HL-60/S4 (cell line): ENCODE results near the gene KLHDC1.
"Not testable (repeated sequence)": the region's sequence is repeated elsewhere in the genome, so short reads cannot be mapped to it uniquely, and the experiment has no call there.

ENCODE experiments used
- in situ Hi-C: fragments of 300-500 bp; cut with MboI; formaldehyde crosslinking; loops from 2 replicates; pipeline ENCODE4 v1.14.3; 2022; ENCODE audit warnings: low sequenced_read_pairs

Gene KLHDC1

DNA sequence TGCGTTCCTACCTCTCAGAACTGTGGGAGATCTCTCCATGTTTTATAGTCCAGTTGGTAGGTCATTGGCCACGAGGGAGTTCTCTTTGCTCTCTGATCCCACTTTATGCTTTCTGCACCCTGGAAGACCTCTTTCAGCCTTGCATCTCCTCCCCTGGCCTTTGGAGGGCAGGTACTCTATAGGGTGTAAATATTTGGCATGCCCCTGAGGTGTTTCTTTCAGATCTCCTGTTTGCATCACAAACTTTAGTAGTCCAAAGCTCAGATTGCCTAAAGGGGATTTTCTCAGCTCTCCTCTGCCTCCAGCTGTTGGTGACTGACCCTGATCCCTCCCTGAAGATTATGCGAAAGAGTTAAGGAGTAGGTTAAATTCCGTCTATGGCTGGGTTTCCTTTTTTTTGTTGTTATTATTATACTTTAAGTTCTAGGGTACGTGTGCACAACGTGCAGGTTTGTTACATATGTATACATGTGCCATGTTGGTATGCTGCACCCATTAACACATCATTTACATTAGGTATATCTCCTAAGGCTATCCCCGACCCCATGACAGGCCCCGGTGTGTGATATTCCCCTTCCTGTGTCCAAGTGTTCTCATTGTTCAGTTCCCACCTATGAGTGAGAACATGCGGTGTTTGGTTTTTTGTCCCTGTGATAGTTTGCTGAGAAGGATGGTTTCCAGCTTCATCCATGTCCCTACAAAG, 29.0 kb downstream of the KLHDC1 start:
- in situ Hi-C loops = not testable (repeated sequence)

- in situ Hi-C loops = no loop called here
These were observed 34.3 kb downstream of the KLHDC1 start for GRCh38 chr14:49727171-49727570.

DNA sequence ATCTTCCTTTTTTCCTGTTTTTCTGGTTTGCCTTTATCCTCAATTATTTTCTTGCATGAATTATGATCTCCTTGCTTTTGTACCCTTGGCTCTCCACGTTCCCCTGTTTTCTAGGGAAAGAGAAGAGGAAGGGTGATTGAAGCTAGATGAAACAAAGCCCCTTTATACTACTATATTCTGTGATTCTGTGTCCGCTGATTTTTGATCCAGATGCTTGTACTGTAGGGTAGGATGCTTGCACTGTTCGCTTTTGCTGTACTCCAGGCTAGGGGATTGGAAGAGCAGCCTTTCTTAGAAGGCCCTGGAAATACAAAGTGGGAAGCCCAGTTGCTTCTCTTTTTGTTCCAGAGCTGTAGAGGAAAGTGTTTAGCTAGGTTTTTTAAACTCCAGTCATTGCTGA, 40.0 kb downstream of the KLHDC1 start:
- in situ Hi-C loops = no loop called here

DNA sequence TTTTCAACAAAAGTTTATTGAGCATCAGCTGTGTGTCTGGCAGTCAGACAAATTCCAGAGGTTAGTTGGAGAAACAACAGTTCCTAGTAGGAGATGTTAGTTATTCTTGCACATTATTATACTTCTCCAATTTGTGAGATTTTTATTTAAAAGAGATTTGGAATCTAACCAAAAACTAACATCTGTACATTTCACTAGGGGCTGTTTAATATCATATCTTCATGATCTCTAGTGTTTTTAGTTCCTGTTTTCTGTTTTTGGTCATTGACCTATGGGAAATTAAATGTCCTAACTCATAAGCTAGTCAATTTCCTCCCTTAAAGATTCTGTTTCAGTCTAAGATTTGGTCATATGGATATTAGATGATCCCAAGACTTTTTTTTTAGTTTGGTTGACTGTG, 40.9 kb downstream of the KLHDC1 start:
- in situ Hi-C loops = no loop called here

GRCh38 chr14:49735669-49736068, 42.7 kb downstream of the KLHDC1 start:
- in situ Hi-C loops = not testable (repeated sequence)

DNA sequence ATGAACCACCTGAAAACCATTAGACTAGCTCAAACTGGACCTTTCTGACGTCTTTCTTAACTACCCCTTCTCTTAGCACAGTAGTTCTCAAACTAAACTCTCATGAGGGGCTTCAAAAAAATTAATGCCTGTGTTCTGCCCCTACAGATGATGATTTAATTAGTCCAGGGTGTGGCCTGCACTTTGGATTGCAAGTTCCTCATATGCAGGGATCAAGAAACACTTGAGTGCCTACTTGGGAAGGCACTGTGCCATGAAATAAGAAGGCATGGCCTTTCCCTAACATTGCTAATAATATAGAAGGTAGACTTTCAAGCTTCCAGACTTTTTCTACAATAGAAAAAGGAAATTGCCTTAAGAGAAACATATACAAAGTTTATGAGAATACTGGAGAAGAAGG, 52.3 kb downstream of the KLHDC1 start:
- in situ Hi-C loops = no loop called here

DNA sequence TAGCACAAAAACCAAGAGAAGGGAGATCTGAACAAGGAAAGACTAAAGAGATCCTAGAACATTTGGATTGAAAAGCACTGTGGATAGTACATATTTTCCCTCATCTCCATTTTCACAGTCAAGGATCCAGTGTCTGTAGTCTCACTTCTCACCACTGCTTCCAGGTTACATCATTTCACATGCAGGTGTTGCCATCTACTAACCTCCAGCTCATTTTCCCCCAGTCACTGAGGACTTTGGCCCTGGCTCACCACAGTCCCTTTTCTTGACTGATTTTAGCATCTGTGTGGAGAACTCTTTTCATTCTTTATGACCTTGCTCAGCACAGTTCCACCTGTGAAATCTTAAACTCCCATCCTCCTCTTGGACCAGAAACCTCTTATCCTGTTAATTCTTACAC, 53.6 kb downstream of the KLHDC1 start:
- in situ Hi-C loops = not testable (repeated sequence)

DNA sequence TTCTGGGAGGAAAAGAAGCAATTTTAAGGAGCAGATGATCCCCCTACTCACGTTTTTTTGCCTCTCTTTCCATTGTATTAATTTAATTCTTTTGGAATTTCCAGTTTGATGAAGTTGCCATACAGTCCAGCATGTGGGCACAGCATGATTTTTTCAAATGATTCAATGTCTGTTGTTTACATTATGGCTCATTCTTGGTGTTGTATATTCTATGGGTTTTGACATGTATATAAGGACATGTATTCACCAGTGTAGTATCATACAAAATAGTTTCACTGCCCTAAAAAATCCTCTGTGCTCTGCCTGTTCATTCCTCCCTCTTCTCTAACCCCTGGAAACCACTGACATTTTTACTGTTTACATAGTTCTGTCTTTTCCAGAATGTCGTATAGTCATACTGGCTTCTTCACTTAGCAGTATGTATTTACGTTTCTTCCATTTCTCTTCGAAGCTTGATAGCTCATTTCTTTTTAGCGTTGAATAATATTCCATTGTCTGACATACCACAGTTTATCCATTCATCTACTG, 61.7 kb downstream of the KLHDC1 start:
- in situ Hi-C loops = no loop called here

GRCh38 chr14:49755378-49755777, 62.5 kb downstream of the KLHDC1 start:
- in situ Hi-C loops = no loop called here

- in situ Hi-C loops = no loop called here
These were observed 69.1 kb downstream of the KLHDC1 start for GRCh38 chr14:49761839-49762551.

- in situ Hi-C loops = no loop called here
These were observed 73.9 kb downstream of the KLHDC1 start for GRCh38 chr14:49766839-49767238.

- in situ Hi-C loops = no loop called here
These were observed 74.3 kb downstream of the KLHDC1 start for GRCh38 chr14:49767270-49767570.

- in situ Hi-C loops = no loop called here
These were observed 74.8 kb downstream of the KLHDC1 start, which contains the start of gene KLHDC2 for GRCh38 chr14:49767571-49768300. Gene KLHDC2 (plus strand): TSS chr14:49768153. CDS start chr14:49768469, 316 bp downstream.

- in situ Hi-C loops = no loop called here
These were observed 75.6 kb downstream of the KLHDC1 start for GRCh38 chr14:49768301-49769121.

DNA sequence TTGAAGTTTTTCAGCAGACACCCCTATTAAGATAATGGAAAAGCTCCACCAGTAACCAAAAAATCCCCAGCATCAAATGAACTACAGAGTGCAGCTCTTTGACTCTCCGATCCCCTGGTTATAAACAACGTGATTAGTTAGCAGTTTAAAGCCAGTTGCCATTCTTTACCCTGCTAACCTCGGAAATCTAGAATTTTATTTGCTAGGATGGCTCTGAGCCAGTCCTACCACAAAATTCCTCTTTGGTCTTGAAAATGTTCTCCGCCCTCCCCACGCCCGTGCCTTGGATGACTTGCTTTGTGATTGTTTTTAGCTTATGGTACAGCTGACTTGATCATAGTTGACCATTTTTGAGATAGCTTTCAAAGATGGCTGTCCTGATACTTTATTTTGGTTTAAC, 76.3 kb downstream of the KLHDC1 start:
- in situ Hi-C loops = no loop called here

DNA sequence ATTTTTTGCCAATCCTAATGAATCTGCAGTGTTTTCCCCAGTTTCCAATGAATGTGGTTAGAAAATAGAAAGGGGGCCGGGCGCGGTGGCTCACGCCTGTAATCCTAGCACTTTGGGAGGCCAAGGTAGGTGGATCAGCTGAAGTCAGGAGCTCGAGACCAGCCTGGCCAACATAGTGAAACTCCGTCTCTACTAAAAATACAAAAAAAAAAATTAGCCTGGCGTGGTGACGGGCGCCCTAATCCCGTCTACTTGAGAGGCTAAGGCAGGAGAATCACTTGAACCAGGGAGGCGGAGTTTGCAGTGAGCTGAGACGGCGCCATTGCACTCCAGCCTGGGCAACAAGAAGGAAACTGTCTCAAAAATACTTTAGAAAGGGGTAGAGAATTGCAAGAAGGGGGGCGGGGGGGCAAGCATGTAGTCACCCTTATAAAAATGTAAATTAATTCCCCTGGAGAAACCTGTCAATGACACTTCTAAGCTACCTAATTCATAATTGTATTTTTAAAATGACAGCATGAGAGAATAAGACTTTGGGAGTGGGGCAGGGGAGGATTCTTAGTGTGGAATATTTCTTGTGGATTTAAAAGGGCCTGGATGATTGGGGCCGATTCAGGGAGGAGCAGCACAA, 76.8 kb downstream of the KLHDC1 start:
- in situ Hi-C loops = no loop called here

GRCh38 chr14:49770212-49770817, 77.4 kb downstream of the KLHDC1 start:
- in situ Hi-C loops = no loop called here

- in situ Hi-C loops = not testable (repeated sequence)
These were observed 78.8 kb downstream of the KLHDC1 start for GRCh38 chr14:49771691-49772090.

- in situ Hi-C loops = no loop called here
These were observed 81.2 kb downstream of the KLHDC1 start for GRCh38 chr14:49774106-49774505.

- in situ Hi-C loops = no loop called here
These were observed 85.5 kb downstream of the KLHDC1 start for GRCh38 chr14:49778421-49778820.
